SK-N-SH (cell line): ENCODE measurements around the gene SCN4A.

ENCODE experiments used
- CTCF ChIP-seq: fragments of 200-600 bp; sonication (generic); IDR thresholded peaks from 2 replicates; pipeline ENCODE4 v1.6.1; 2017; ENCODE audit warnings: antibody characterized with exemption, mild to moderate bottlenecking, moderate library complexity
- FOXJ3 ChIP-seq: sonication (generic); formaldehyde crosslinking; IDR thresholded peaks from 2 replicates; pipeline ENCODE4 v1.5.1; 2020; ENCODE audit warnings: mild to moderate bottlenecking, missing genetic modification reagents
- GATA2 ChIP-seq: sonication (generic); formaldehyde crosslinking; IDR thresholded peaks from 2 replicates; pipeline ENCODE4 v1.5.0; 2020; ENCODE audit warnings: mild to moderate bottlenecking, missing genetic modification reagents
- MEF2A ChIP-seq: IDR thresholded peaks from 2 replicates; pipeline ENCODE4 v1.4.0; 2012; ENCODE audit warnings: low read depth, borderline replicate concordance
- NFIC ChIP-seq: IDR thresholded peaks from 2 replicates; pipeline ENCODE4 v1.4.0; 2012; ENCODE audit warnings: borderline replicate concordance
- POLR2AphosphoS5 ChIP-seq: IDR thresholded peaks from 2 replicates; pipeline ENCODE4 v1.6.1; 2012; ENCODE audit warnings: low read depth, low read length
- REST ChIP-seq: IDR thresholded peaks from 2 replicates; pipeline ENCODE4 v1.6.1; 2012; ENCODE audit warnings: mild to moderate bottlenecking, low read depth, low read length, moderate library complexity
- SIN3A ChIP-seq: IDR thresholded peaks from 2 replicates; pipeline ENCODE4 v1.6.1; 2012; ENCODE audit warnings: low read depth, mild to moderate bottlenecking, low read length, moderate library complexity, borderline replicate concordance
- TAF1 ChIP-seq: IDR thresholded peaks from 2 replicates; pipeline ENCODE4 v1.6.1; 2012; ENCODE audit warnings: low read depth, mild to moderate bottlenecking, low read length, moderate library complexity, borderline replicate concordance

- no peak for TF ChIP-seq POLR2AphosphoS5
- no peak for TF ChIP-seq CTCF
- TF ChIP-seq REST, result no peak
- no peak for TF ChIP-seq NFIC
- no peak for TF ChIP-seq SIN3A
- no peak for TF ChIP-seq FOXJ3
- TF ChIP-seq GATA2 (CRISPR knock-in tag), result no peak
- no peak for TF ChIP-seq TAF1
- TF ChIP-seq MEF2A, result no peak
These were observed 4.0 kb upstream of the SCN4A start for GRCh38 chr17:63976702-63977101.
